Testis (tissue), 3 donors: Measurements from ENCODE around the gene RPTOR. TPM values are rescaled to one million over a fixed set of nuclear protein-coding genes. Genes with fewer than 3 reads are reported as not detected.

Source experiments
- DNase-seq: peaks from one replicate; pipeline ENCODE4 v3.0.0-alpha.2; 2019
- H3K27ac ChIP-seq, 2 donors: fragments of 200-600 bp; sonication (generic); one replicate each; pipeline ENCODE4 v1.5.1; 2019
- H3K27me3 ChIP-seq: fragments of 200-600 bp; sonication (generic); one replicate; pipeline ENCODE4 v1.5.1; 2019
- H3K36me3 ChIP-seq: fragments of 200-600 bp; sonication (generic); one replicate; pipeline ENCODE4 v1.5.1; 2017; ENCODE audit warnings: low read depth; ENCODE audit errors: missing control alignments
- H3K4me1 ChIP-seq: fragments of 200-600 bp; sonication (generic); one replicate; pipeline ENCODE4 v1.5.1; 2019
- H3K4me3 ChIP-seq, 2 donors: fragments of 200-600 bp; sonication (generic); one replicate each; pipeline ENCODE4 v1.5.1; 2017 to 2019
- H3K9me3 ChIP-seq: fragments of 200-600 bp; sonication (generic); one replicate; pipeline ENCODE4 v1.5.1; 2017
- CTCF ChIP-seq, 3 experiments: fragments of 450-650 bp in 2 of 3; fragments of 200-600 bp in 1 of 3; sonication (generic) in 1 of 3; IDR thresholded peaks; one replicate each; pipeline ENCODE4 v1.5.1; 2016 to 2019; ENCODE audit warnings: antibody characterized with exemption in 3 of 3, mild to moderate bottlenecking in 2 of 3, moderate library complexity in 1 of 3
- POLR2A ChIP-seq: fragments of 450-650 bp; IDR thresholded peaks from one replicate; pipeline ENCODE4 v1.6.1; 2017; ENCODE audit warnings: antibody characterized with exemption, mild to moderate bottlenecking, moderate library complexity
- WGBS, 2 donors: methylation state at CpG; one replicate each; pipeline ENCODE4 v1.1.5; 2018; 5-methylcytosine and 5-hydroxymethylcytosine counted together
- intact Hi-C: fragments of 100-400 bp; cut with DNase I; formaldehyde crosslinking; loops from one replicate; pipeline ENCODE4 v1.15.1; 2023; ENCODE audit warnings: low total_unique reads
- polyA plus RNA-seq: library from polyadenylated mRNA; stranded (reverse); fragments of 350-450 nt; fragmentation: Illumina TruSeq; extraction: RNeasy Lipid Tissue Mini Kit (QIAGEN cat#74804); gene quantifications from one replicate; pipeline ENCODE4 v1.2.3, GENCODE V29; 2014; ENCODE audit warnings: low read depth, low replicate concordance; ENCODE audit not compliant: insufficient read depth
- total RNA-seq, 2 donors: library from RNA; depleted of rRNA; stranded (reverse); fragments of >200 nt; gene quantifications; one replicate each; pipeline ENCODE4 v1.2.3, GENCODE V29; 2016

Gene RPTOR
- total and polyA plus RNA-seq, 3 donors from 2014 or later, result 21.8 to 68.3 (median 56.6) TPM

GRCh38 chr17:80969030-80969673, 424.5 kb downstream of the RPTOR start:
- H3K4me1 ChIP-seq, result peaks cover 25% of the 10 kb centered on the region
- 38 to 40% methylated on average over 13 to 19 of the region's 20 CpGs for WGBS, 2 donors
- no peak for DNase-seq
- TF ChIP-seq CTCF (IDR thresholded peaks at IDR 0.05) (no peak), POLR2A (no peak)
- H3K9me3 ChIP-seq, result no peaks in the 10 kb centered on the region
- H3K27ac ChIP-seq, result no peak overlapping the region
- no peaks in the 10 kb centered on the region for H3K27me3 ChIP-seq
- no peaks in the 10 kb centered on the region for H3K36me3 ChIP-seq
- H3K4me3 ChIP-seq, result no peak overlapping the region
- intact Hi-C loops, result loop anchor here (10.0 kb wide), 1 partner anchor 104 kb away; no protein-coding TSS in a partner anchor

- H3K4me3 ChIP-seq, result no peak overlapping the region
- no peaks in the 10 kb centered on the region for H3K27me3 ChIP-seq
- 90% methylated on average over 10 of the region's 10 CpGs; no CpG with 5 or more reads in 1 of the 2 donors for WGBS, 2 donors
- peaks cover 25% of the 10 kb centered on the region for H3K4me1 ChIP-seq
- H3K27ac ChIP-seq, result no peak overlapping the region
- H3K9me3 ChIP-seq, result no peaks in the 10 kb centered on the region
- DNase-seq, result no peak
- TF ChIP-seq POLR2A (no peak), CTCF (IDR thresholded peaks at IDR 0.05) (no peak)
- H3K36me3 ChIP-seq, result no peaks in the 10 kb centered on the region
- intact Hi-C loops, result loop anchor here (10.0 kb wide), 1 partner anchor 105 kb away; no protein-coding TSS in a partner anchor
These were observed 425.0 kb downstream of the RPTOR start for GRCh38 chr17:80969674-80970043.

GRCh38 chr17:80970044-80970761, 425.6 kb downstream of the RPTOR start:
- Histone ChIP-seq H3K4me3 (no peak overlapping the region), H3K36me3 (no peaks in the 10 kb centered on the region), H3K27ac (no peak overlapping the region), H3K27me3 (no peaks in the 10 kb centered on the region), H3K4me1 (peaks cover 25% of the 10 kb centered on the region), H3K9me3 (no peaks in the 10 kb centered on the region)
- intact Hi-C loops, result no loop called here
- TF ChIP-seq CTCF (IDR thresholded peaks at IDR 0.05) (peak; percentile 37 to 55 (median 41)), POLR2A (no peak)
- 56 to 92% methylated on average over 5 to 20 of the region's 20 CpGs for WGBS, 2 donors
- peak; percentile 55 for DNase-seq

GRCh38 chr17:80970762-80971703, 426.4 kb downstream of the RPTOR start:
- TF ChIP-seq POLR2A (no peak), CTCF (IDR thresholded peaks at IDR 0.05) (peak in 1 of 3 experiments; percentile 7)
- intact Hi-C loops, result no loop called here
- H3K36me3 ChIP-seq, result no peaks in the 10 kb centered on the region
- DNase-seq, result no peak
- no peak overlapping the region for H3K4me3 ChIP-seq
- 64 to 77% methylated on average over 19 to 26 of the region's 26 CpGs for WGBS, 2 donors
- H3K9me3 ChIP-seq, result no peaks in the 10 kb centered on the region
- H3K27ac ChIP-seq, result no peak overlapping the region
- peaks cover 25% of the 10 kb centered on the region for H3K4me1 ChIP-seq
- no peaks in the 10 kb centered on the region for H3K27me3 ChIP-seq
